ENCODE results near the gene YY2. TPM values are rescaled to one million over a fixed set of nuclear protein-coding genes. Genes with fewer than 3 reads are reported as not detected.

YY2 gene
- total RNA-seq, 1 donor from 2014 or later, result 1.6 TPM

- no peak for TF ChIP-seq CTCF (IDR thresholded peaks at IDR 0.05; ENCODE audit: unreplicated experiment)
- Mint-ChIP-seq H3K9me3 (ENCODE audit: unreplicated experiment) (no peaks in the 10 kb centered on the region), H3K4me1 (ENCODE audit: unreplicated experiment) (no peaks in the 10 kb centered on the region), H3K36me3 (ENCODE audit: low read depth, unreplicated experiment) (no peaks in the 10 kb centered on the region), H3K4me3 (ENCODE audit: unreplicated experiment) (peak overlapping the region; percentile 92), H3K27ac (ENCODE audit: unreplicated experiment) (peak overlapping the region; percentile 91), H3K27me3 (ENCODE audit: unreplicated experiment) (peaks cover 3% of the 10 kb centered on the region)
- DNase-seq (ENCODE audit: low spot score), result no peak
These were observed 16.9 kb upstream of the YY2 start for GRCh38 chrX:21838937-21839333.

GRCh38 chrX:21839334-21840192 is 16.2 kb upstream of the YY2 start, which contains the start of gene MBTPS2:
Gene MBTPS2 (plus strand): TSS chrX:21839617. CDS start chrX:21839735, 118 bp downstream.
- Mint-ChIP-seq H3K27ac (ENCODE audit: unreplicated experiment) (peak within 1 kb of the TSS; percentile 91), H3K27me3 (ENCODE audit: unreplicated experiment) (peaks cover 3% of the 10 kb centered on the region), H3K4me3 (ENCODE audit: unreplicated experiment) (peak within 1 kb of the TSS; percentile 92), H3K36me3 (ENCODE audit: low read depth, unreplicated experiment) (no peaks in the 10 kb centered on the region), H3K4me1 (ENCODE audit: unreplicated experiment) (peaks cover under 1% of the 10 kb centered on the region), H3K9me3 (ENCODE audit: unreplicated experiment) (no peaks in the 10 kb centered on the region)
- TF ChIP-seq CTCF (IDR thresholded peaks at IDR 0.05; ENCODE audit: unreplicated experiment), result no peak
- DNase-seq (ENCODE audit: low spot score), result peak; percentile 77

GRCh38 chrX:21840193-21840545 is 15.6 kb upstream of the YY2 start:
- no peak for DNase-seq (ENCODE audit: low spot score)
- Mint-ChIP-seq H3K4me1 (ENCODE audit: unreplicated experiment) (peaks cover 3% of the 10 kb centered on the region), H3K4me3 (ENCODE audit: unreplicated experiment) (peak overlapping the region; percentile 92), H3K9me3 (ENCODE audit: unreplicated experiment) (no peaks in the 10 kb centered on the region), H3K27ac (ENCODE audit: unreplicated experiment) (peak overlapping the region; percentile 30), H3K36me3 (ENCODE audit: low read depth, unreplicated experiment) (peaks cover 2% of the 10 kb centered on the region), H3K27me3 (ENCODE audit: unreplicated experiment) (peaks cover 3% of the 10 kb centered on the region)
- no peak for TF ChIP-seq CTCF (IDR thresholded peaks at IDR 0.05; ENCODE audit: unreplicated experiment)

GRCh38 chrX:21843179-21843578 is 12.6 kb upstream of the YY2 start:
- DNase-seq (ENCODE audit: low spot score), result no peak
- no peak for TF ChIP-seq CTCF (IDR thresholded peaks at IDR 0.05; ENCODE audit: unreplicated experiment)
- no peak overlapping the region for H3K4me3 Mint-ChIP-seq (ENCODE audit: unreplicated experiment)
- H3K4me1 Mint-ChIP-seq (ENCODE audit: unreplicated experiment), result peaks cover 4% of the 10 kb centered on the region
- H3K27me3 Mint-ChIP-seq (ENCODE audit: unreplicated experiment), result peaks cover 3% of the 10 kb centered on the region
- H3K9me3 Mint-ChIP-seq (ENCODE audit: unreplicated experiment), result no peaks in the 10 kb centered on the region
- peaks cover 3% of the 10 kb centered on the region for H3K36me3 Mint-ChIP-seq (ENCODE audit: low read depth, unreplicated experiment)
- H3K27ac Mint-ChIP-seq (ENCODE audit: unreplicated experiment), result no peak overlapping the region

GRCh38 chrX:21845096-21845495 is 10.7 kb upstream of the YY2 start:
- Mint-ChIP-seq H3K4me3 (ENCODE audit: unreplicated experiment) (no peak overlapping the region), H3K4me1 (ENCODE audit: unreplicated experiment) (peaks cover 4% of the 10 kb centered on the region), H3K27me3 (ENCODE audit: unreplicated experiment) (no peaks in the 10 kb centered on the region), H3K27ac (ENCODE audit: unreplicated experiment) (no peak overlapping the region), H3K36me3 (ENCODE audit: low read depth, unreplicated experiment) (peaks cover 3% of the 10 kb centered on the region), H3K9me3 (ENCODE audit: unreplicated experiment) (no peaks in the 10 kb centered on the region)
- no peak for DNase-seq (ENCODE audit: low spot score)
- no peak for TF ChIP-seq CTCF (IDR thresholded peaks at IDR 0.05; ENCODE audit: unreplicated experiment)

All from endothelial cell (in vitro differentiated cells).